ENCODE data around the gene CEP83.

Gene CEP83

DNA sequence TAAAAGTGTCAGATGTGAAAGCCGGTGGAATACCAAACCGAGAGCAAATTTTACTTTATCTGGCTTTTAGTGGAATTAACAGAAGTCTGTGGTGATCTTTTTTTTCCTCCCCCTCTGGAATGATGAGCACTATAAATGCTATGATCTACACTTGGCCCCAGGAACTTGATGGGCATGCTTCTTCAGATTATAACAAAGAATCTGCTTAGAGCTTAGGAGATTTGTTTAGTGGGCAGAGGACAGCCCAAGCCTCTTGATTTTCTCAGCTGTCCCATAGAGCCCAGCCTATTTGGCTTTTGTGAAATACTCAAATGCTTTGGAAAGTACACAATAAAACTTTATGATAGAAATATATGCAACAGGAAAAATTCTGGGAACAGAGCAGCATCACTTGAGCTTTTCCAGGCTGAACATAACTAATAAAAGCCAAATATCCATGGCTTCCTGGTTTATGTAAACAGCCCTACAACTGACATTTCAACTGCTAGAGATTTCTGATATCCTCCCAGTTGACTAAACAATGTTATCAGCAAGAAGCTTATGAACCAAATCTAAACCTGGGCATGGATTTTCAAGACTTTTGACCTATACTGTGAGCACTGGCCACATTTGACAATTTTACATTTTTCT lies 161.7 kb downstream of the CEP83 start:
- no peak for DNase-seq (ENCODE audit: low read depth in 1 of 2, low spot score in 1 of 2)
- Histone ChIP-seq H3K27ac (replicated peaks) (no peak overlapping the region), H3K4me3 (replicated peaks; ENCODE audit: insufficient read depth, low read length) (no peak overlapping the region), H3K27me3 (ENCODE audit: insufficient read depth, poor library complexity, severe bottlenecking) (no peaks in the 10 kb centered on the region)
- TF ChIP-seq GABPA (IDR thresholded peaks at IDR 0.05; ENCODE audit: low read depth) (no peak), SPI1 (IDR thresholded peaks at IDR 0.05; ENCODE audit: borderline replicate concordance, low read depth) (no peak), POLR2AphosphoS5 (IDR thresholded peaks at IDR 0.05; ENCODE audit: low read depth) (no peak)
- TF ChIP-seq, protein P1, sequence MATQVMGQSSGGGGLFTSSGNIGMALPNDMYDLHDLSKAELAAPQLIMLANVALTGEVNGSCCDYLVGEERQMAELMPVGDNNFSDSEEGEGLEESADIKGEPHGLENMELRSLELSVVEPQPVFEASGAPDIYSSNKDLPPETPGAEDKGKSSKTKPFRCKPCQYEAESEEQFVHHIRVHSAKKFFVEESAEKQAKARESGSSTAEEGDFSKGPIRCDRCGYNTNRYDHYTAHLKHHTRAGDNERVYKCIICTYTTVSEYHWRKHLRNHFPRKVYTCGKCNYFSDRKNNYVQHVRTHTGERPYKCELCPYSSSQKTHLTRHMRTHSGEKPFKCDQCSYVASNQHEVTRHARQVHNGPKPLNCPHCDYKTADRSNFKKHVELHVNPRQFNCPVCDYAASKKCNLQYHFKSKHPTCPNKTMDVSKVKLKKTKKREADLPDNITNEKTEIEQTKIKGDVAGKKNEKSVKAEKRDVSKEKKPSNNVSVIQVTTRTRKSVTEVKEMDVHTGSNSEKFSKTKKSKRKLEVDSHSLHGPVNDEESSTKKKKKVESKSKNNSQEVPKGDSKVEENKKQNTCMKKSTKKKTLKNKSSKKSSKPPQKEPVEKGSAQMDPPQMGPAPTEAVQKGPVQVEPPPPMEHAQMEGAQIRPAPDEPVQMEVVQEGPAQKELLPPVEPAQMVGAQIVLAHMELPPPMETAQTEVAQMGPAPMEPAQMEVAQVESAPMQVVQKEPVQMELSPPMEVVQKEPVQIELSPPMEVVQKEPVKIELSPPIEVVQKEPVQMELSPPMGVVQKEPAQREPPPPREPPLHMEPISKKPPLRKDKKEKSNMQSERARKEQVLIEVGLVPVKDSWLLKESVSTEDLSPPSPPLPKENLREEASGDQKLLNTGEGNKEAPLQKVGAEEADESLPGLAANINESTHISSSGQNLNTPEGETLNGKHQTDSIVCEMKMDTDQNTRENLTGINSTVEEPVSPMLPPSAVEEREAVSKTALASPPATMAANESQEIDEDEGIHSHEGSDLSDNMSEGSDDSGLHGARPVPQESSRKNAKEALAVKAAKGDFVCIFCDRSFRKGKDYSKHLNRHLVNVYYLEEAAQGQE (IDR thresholded peaks at IDR 0.05; ENCODE audit: insufficient replicate concordance, low read depth): no peak
- TF ChIP-seq, protein P2, sequence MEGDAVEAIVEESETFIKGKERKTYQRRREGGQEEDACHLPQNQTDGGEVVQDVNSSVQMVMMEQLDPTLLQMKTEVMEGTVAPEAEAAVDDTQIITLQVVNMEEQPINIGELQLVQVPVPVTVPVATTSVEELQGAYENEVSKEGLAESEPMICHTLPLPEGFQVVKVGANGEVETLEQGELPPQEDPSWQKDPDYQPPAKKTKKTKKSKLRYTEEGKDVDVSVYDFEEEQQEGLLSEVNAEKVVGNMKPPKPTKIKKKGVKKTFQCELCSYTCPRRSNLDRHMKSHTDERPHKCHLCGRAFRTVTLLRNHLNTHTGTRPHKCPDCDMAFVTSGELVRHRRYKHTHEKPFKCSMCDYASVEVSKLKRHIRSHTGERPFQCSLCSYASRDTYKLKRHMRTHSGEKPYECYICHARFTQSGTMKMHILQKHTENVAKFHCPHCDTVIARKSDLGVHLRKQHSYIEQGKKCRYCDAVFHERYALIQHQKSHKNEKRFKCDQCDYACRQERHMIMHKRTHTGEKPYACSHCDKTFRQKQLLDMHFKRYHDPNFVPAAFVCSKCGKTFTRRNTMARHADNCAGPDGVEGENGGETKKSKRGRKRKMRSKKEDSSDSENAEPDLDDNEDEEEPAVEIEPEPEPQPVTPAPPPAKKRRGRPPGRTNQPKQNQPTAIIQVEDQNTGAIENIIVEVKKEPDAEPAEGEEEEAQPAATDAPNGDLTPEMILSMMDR (IDR thresholded peaks at IDR 0.05; ENCODE audit: insufficient read depth, low read length): no peak

DNA sequence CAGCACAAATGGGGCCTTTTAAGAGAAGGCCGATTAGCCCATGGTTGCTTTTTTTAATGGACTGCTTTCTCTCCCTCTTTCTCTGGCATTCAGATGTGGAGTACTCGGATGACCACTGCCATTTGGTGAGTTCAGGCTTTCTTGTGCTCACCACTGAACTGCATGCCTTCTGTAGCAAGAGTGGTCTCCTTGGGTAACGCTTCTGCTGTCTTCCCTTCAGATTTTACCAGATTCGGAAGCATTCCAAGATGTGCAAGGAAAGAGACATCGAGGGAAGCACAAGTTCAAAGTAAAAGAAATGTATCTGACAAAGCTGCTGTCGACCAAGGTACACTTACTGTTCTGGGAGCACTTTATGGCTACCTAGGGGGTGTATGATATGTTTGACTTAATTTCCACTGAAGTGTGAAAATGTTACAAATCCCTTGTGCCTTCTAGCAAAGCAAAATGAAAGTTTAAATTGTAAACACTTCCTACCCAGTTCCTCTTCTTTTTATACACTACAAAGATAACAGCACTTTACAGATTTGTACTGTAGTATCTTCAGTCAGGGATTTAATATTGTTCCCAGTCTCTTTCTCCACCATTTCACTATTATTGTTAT lies 162.5 kb downstream of the CEP83 start:
- H3K27me3 ChIP-seq (ENCODE audit: insufficient read depth, poor library complexity, severe bottlenecking): no peaks in the 10 kb centered on the region
- TF ChIP-seq, protein P2 (IDR thresholded peaks at IDR 0.05; ENCODE audit: insufficient read depth, low read length): no peak
- no peak for TF ChIP-seq SPI1 (IDR thresholded peaks at IDR 0.05; ENCODE audit: borderline replicate concordance, low read depth)
- no peak for TF ChIP-seq GABPA (IDR thresholded peaks at IDR 0.05; ENCODE audit: low read depth)
- no peak overlapping the region for H3K4me3 ChIP-seq (replicated peaks; ENCODE audit: insufficient read depth, low read length)
- no peak for DNase-seq (ENCODE audit: low read depth in 1 of 2, low spot score in 1 of 2)
- no peak overlapping the region for H3K27ac ChIP-seq (replicated peaks)

DNA sequence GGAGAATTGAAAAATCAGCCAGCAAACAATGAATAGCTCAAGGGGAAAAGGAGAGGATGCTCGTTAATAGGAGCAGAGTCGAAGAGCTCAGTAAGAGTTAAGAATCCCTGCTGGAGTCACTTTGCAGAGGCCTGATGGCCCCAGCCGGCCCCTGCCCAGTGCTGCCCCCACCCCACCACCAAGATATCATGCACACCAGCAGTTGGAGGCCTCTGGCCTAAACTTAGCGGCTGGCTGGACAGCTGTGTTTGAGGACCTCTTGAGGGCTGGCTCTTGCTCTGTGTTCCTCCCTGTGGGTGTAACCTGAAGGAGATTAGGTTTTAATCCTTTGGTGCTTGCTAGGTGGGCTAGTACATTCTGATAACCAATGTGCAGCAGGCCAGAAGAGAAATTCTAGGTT lies 169.3 kb downstream of the CEP83 start:
- Histone ChIP-seq H3K27ac (replicated peaks) (no peak overlapping the region), H3K27me3 (ENCODE audit: insufficient read depth, poor library complexity, severe bottlenecking) (no peaks in the 10 kb centered on the region), H3K4me3 (replicated peaks; ENCODE audit: insufficient read depth, low read length) (no peak overlapping the region)
- DNase-seq (ENCODE audit: low read depth in 1 of 2, low spot score in 1 of 2): no peak
- TF ChIP-seq SPI1 (IDR thresholded peaks at IDR 0.05; ENCODE audit: borderline replicate concordance, low read depth) (no peak), POLR2AphosphoS5 (IDR thresholded peaks at IDR 0.05; ENCODE audit: low read depth) (no peak), GABPA (IDR thresholded peaks at IDR 0.05; ENCODE audit: low read depth) (no peak)
- TF ChIP-seq, protein P1 (IDR thresholded peaks at IDR 0.05; ENCODE audit: insufficient replicate concordance, low read depth): no peak
- TF ChIP-seq, protein P2 (IDR thresholded peaks at IDR 0.05; ENCODE audit: insufficient read depth, low read length): no peak
